H1 (cell line): ENCODE results near the gene TBX18. TPM values are rescaled to one million over a fixed set of nuclear protein-coding genes. Genes with fewer than 3 reads are reported as not detected.

Experiments
- CEBPB ChIP-seq: IDR thresholded peaks from 2 replicates; pipeline ENCODE4 v1.6.1; 2012; ENCODE audit warnings: low read depth, low read length
- NRF1 ChIP-seq: IDR thresholded peaks from 2 replicates; pipeline ENCODE4 v1.6.1; 2011; ENCODE audit warnings: mild to moderate bottlenecking, low read depth, low read length, improper control_type of control experiment
- polyA plus RNA-seq, 7 experiments: library from polyadenylated mRNA; depleted of rRNA in 3 of 7; stranded (reverse) in 5 of 7; unstranded in 2 of 7; fragments of >200 nt in 5 of 7; fragments of 200-250 nt in 2 of 7; gene quantifications; 1 replicate in 5 of 7; 2 replicates in 1 of 7; 4 replicates in 1 of 7; pipeline versions ENCODE4 v1.2.1 to v1.2.3, GENCODE V29; 2011 to 2013; ENCODE audit warnings: missing spikeins in 2 of 7, mixed read lengths in 2 of 7
- total RNA-seq: library from RNA; stranded (reverse); fragmentation: NEBNext Ultra II Directional; extraction: Animal tissue kit (Norgen Biotek cat#: 25700); gene quantifications from 2 replicates; pipeline ENCODE4 v1.2.1, GENCODE V29; 2021

The TBX18 gene
- total and polyA plus RNA-seq, 2 of the 8 experiments (the other 6 are each of a cell fraction or from before 2014, with no cell fraction given), result 0.02 TPM; not detected in 1

- TF ChIP-seq NRF1, result no peak
- no peak for TF ChIP-seq CEBPB
These were observed 31.9 kb upstream of the TBX18 start (continued) for GRCh38 chr6:84796343-84796742.
